ENCODE data around the gene THAP9.
"Not testable (repeated sequence)": the region's sequence is repeated elsewhere in the genome, so short reads cannot be mapped to it uniquely, and the experiment has no call there.

Gene THAP9

GRCh38 chr4:82900411-82901182 is at the start of gene THAP9:
TSS of gene THAP9 (plus strand) at chr4:82900735. CDS start at chr4:82900803, 68 bp downstream.
- DNase-seq (ENCODE audit: low read depth in 2 of 2), result peak; percentile 92 to 94

- DNase-seq (ENCODE audit: low read depth in 2 of 2), result no peak
Observed at GRCh38 chr4:82851318-82851717, 49.2 kb upstream of the THAP9 start.

GRCh38 chr4:82851885-82852750 is 48.4 kb upstream of the THAP9 start:
- DNase-seq (ENCODE audit: low read depth in 2 of 2), result no peak

- DNase-seq (ENCODE audit: low read depth in 2 of 2), result no peak
Observed at GRCh38 chr4:82852751-82853285, 47.7 kb upstream of the THAP9 start.

GRCh38 chr4:82860487-82860886 is 40.0 kb upstream of the THAP9 start:
- not testable (repeated sequence) for DNase-seq (ENCODE audit: low read depth in 2 of 2)

- DNase-seq (ENCODE audit: low read depth in 2 of 2), result no peak
Observed at GRCh38 chr4:82861529-82861928, 39.0 kb upstream of the THAP9 start.

GRCh38 chr4:82864336-82864979 is 36.1 kb upstream of the THAP9 start:
- DNase-seq (ENCODE audit: low read depth in 2 of 2), result no peak

- no peak for DNase-seq (ENCODE audit: low read depth in 2 of 2)
Observed at GRCh38 chr4:82865592-82865991, 34.9 kb upstream of the THAP9 start.

GRCh38 chr4:82866033-82866432 is 34.5 kb upstream of the THAP9 start:
- DNase-seq (ENCODE audit: low read depth in 2 of 2), result not testable (repeated sequence)

- no peak for DNase-seq (ENCODE audit: low read depth in 2 of 2)
Observed at GRCh38 chr4:82866706-82867385, 33.7 kb upstream of the THAP9 start.

- DNase-seq (ENCODE audit: low read depth in 2 of 2), result no peak
Observed at GRCh38 chr4:82868572-82868971, 32.0 kb upstream of the THAP9 start.

GRCh38 chr4:82885410-82885809 is 15.1 kb upstream of the THAP9 start:
- DNase-seq (ENCODE audit: low read depth in 2 of 2), result no peak

- no peak for DNase-seq (ENCODE audit: low read depth in 2 of 2)
Observed at GRCh38 chr4:82886147-82886942, 14.2 kb upstream of the THAP9 start.

- DNase-seq (ENCODE audit: low read depth in 2 of 2), result no peak
Observed at GRCh38 chr4:82889287-82889686, 11.2 kb upstream of the THAP9 start.

GRCh38 chr4:82890528-82890900 is 10.0 kb upstream of the THAP9 start:
- DNase-seq (ENCODE audit: low read depth in 2 of 2), result no peak

GRCh38 chr4:82890901-82891706 is 9.4 kb upstream of the THAP9 start, which contains the start of gene SEC31A:
TSS of gene SEC31A (minus strand) at chr4:82891153. CDS start at chr4:82881936, 9,217 bp downstream.
- peak; percentile 94 to 95 for DNase-seq (ENCODE audit: low read depth in 2 of 2)

GRCh38 chr4:82891707-82892466 is 8.6 kb upstream of the THAP9 start:
- DNase-seq (ENCODE audit: low read depth in 2 of 2), result no peak

GRCh38 chr4:82892467-82892802 is 8.1 kb upstream of the THAP9 start:
- DNase-seq (ENCODE audit: low read depth in 2 of 2), result no peak

GRCh38 chr4:82893942-82894341 is 6.6 kb upstream of the THAP9 start:
- no peak for DNase-seq (ENCODE audit: low read depth in 2 of 2)

Measured in activated CD4-positive, alpha-beta T cell treated with anti-CD3 and anti-CD28 coated beads for 24 hours (primary cell).